Astrocyte (in vitro differentiated cells and primary cell): ENCODE results near the gene PPP2R5C. TPM values are rescaled to one million over a fixed set of nuclear protein-coding genes. Genes with fewer than 3 reads are reported as not detected.

Source experiments
- DNase-seq: peaks from one replicate; pipeline ENCODE4 v3.0.0-alpha.2; 2010; ENCODE audit warnings: low read depth
- FAIRE-seq: peaks from 2 replicates; lab custom pipeline; 2011; peaks lifted over from hg19 to GRCh38; lab: Jason Lieb, UNC
- H2AFZ ChIP-seq: 2 replicates; pipeline ENCODE4 v1.6.0; 2012; ENCODE audit warnings: low read depth, low read length, inconsistent platforms
- H3K27ac ChIP-seq: 2 replicates; pipeline ENCODE4 v1.5.1; 2011; ENCODE audit warnings: low read depth, low read length, inconsistent platforms
- H3K27me3 ChIP-seq: 2 replicates; pipeline ENCODE4 v1.6.0; 2011; ENCODE audit warnings: low read length, inconsistent platforms; ENCODE audit not compliant: insufficient read depth
- H3K36me3 ChIP-seq: 2 replicates; pipeline ENCODE4 v1.5.1; 2011; ENCODE audit warnings: low read length, inconsistent platforms; ENCODE audit not compliant: insufficient read depth
- H3K4me1 ChIP-seq: 2 replicates; pipeline ENCODE4 v1.5.1; 2011; ENCODE audit warnings: low read length, inconsistent platforms; ENCODE audit not compliant: insufficient read depth
- H3K4me2 ChIP-seq: 2 replicates; pipeline ENCODE4 v1.6.0; 2012; ENCODE audit warnings: low read length, inconsistent platforms
- H3K4me3 ChIP-seq: 2 replicates; pipeline ENCODE4 v1.5.1; 2011; ENCODE audit warnings: low read depth, mild to moderate bottlenecking, low read length, inconsistent platforms; ENCODE audit not compliant: insufficient read depth
- H3K79me2 ChIP-seq: 2 replicates; pipeline ENCODE4 v1.6.0; 2012; ENCODE audit warnings: mild to moderate bottlenecking, low read length, inconsistent platforms; ENCODE audit not compliant: insufficient read depth
- H3K9ac ChIP-seq: 2 replicates; pipeline ENCODE4 v1.6.0; 2012; ENCODE audit warnings: mild to moderate bottlenecking, low read length, inconsistent platforms
- H3K9me3 ChIP-seq: 2 replicates; pipeline ENCODE4 v1.5.1; 2012; ENCODE audit warnings: low read depth, mild to moderate bottlenecking, low read length, inconsistent platforms; ENCODE audit not compliant: insufficient read depth
- H4K20me1 ChIP-seq: 2 replicates; pipeline ENCODE4 v1.6.0; 2012; ENCODE audit warnings: low read length, inconsistent platforms; ENCODE audit not compliant: insufficient read depth
- H3K27ac Mint-ChIP-seq: one replicate; pipeline ENCODE4 v1.8.0; 2021; ENCODE audit warnings: mild to moderate bottlenecking, mixed read lengths; ENCODE audit not compliant: unreplicated experiment
- H3K27me3 Mint-ChIP-seq: one replicate; pipeline ENCODE4 v1.8.0; 2021; ENCODE audit warnings: low read depth, mixed read lengths; ENCODE audit not compliant: unreplicated experiment
- H3K36me3 Mint-ChIP-seq: one replicate; pipeline ENCODE4 v1.8.0; 2021; ENCODE audit warnings: low read depth, mixed read lengths; ENCODE audit not compliant: unreplicated experiment
- H3K4me1 Mint-ChIP-seq: one replicate; pipeline ENCODE4 v1.8.0; 2021; ENCODE audit warnings: low read depth, mixed read lengths; ENCODE audit not compliant: unreplicated experiment
- H3K4me3 Mint-ChIP-seq: one replicate; pipeline ENCODE4 v1.8.0; 2021; ENCODE audit warnings: mild to moderate bottlenecking, moderate library complexity, mixed read lengths; ENCODE audit not compliant: unreplicated experiment
- H3K9me3 Mint-ChIP-seq: one replicate; pipeline ENCODE4 v1.8.0; 2021; ENCODE audit warnings: mild to moderate bottlenecking, mixed read lengths; ENCODE audit not compliant: unreplicated experiment
- CTCF ChIP-seq: IDR thresholded peaks from 2 replicates; pipeline ENCODE4 v1.5.1; 2011; ENCODE audit warnings: low read depth, mild to moderate bottlenecking, inconsistent platforms, low read length, moderate library complexity; ENCODE audit not compliant: insufficient read depth
- EZH2 ChIP-seq: IDR thresholded peaks from 2 replicates; pipeline ENCODE4 v1.6.1; 2012; ENCODE audit warnings: mild to moderate bottlenecking, low read length, inconsistent platforms; ENCODE audit not compliant: insufficient read depth
- total RNA-seq: library from RNA; stranded (reverse); gene quantifications from 2 replicates; pipeline ENCODE4 v1.2.1, GENCODE V29; 2021

PPP2R5C gene
- total RNA-seq, 1 donor from 2014 or later = 102 TPM

- Histone ChIP-seq H3K79me2 (peaks cover 98% of the 10 kb centered on the region), H3K4me1 (no peaks in the 10 kb centered on the region), H2AFZ (no peak overlapping the region), H3K9me3 (no peaks in the 10 kb centered on the region), H3K4me2 (peak overlapping the region; percentile 19), H4K20me1 (peaks cover 86% of the 10 kb centered on the region), H3K9ac (no peak overlapping the region), H3K27ac (no peak overlapping the region), H3K27me3 (no peaks in the 10 kb centered on the region), H3K4me3 (no peak overlapping the region), H3K36me3 (peaks cover 5% of the 10 kb centered on the region)
- no peak for FAIRE-seq
- Mint-ChIP-seq H3K27ac (no peak overlapping the region), H3K4me1 (peaks cover 24% of the 10 kb centered on the region), H3K27me3 (no peaks in the 10 kb centered on the region), H3K36me3 (peaks cover 13% of the 10 kb centered on the region), H3K4me3 (no peak overlapping the region), H3K9me3 (no peaks in the 10 kb centered on the region)
- DNase-seq = no peak
- no peak for TF ChIP-seq CTCF
- TF ChIP-seq EZH2 = no peak
These were observed 61.6 kb downstream of the PPP2R5C start for GRCh38 chr14:101823066-101823465.

GRCh38 chr14:101823511-101824120 is 62.1 kb downstream of the PPP2R5C start:
- no peak overlapping the region for H3K4me3 Mint-ChIP-seq
- no peak for FAIRE-seq

More at GRCh38 chr14:101823511-101824120, 62.1 kb downstream of the PPP2R5C start:
- H3K27ac ChIP-seq = no peak overlapping the region
- H3K9me3 Mint-ChIP-seq = no peaks in the 10 kb centered on the region
- no peaks in the 10 kb centered on the region for H3K27me3 Mint-ChIP-seq
- no peak for TF ChIP-seq EZH2
- TF ChIP-seq CTCF = no peak
- H4K20me1 ChIP-seq = peaks cover 85% of the 10 kb centered on the region
- peaks cover 5% of the 10 kb centered on the region for H3K36me3 ChIP-seq
- no peaks in the 10 kb centered on the region for H3K9me3 ChIP-seq
- peaks cover 98% of the 10 kb centered on the region for H3K79me2 ChIP-seq
- no peak overlapping the region for H3K27ac Mint-ChIP-seq
- H3K4me1 Mint-ChIP-seq = peaks cover 23% of the 10 kb centered on the region
- no peak for DNase-seq
- no peaks in the 10 kb centered on the region for H3K27me3 ChIP-seq
- no peak overlapping the region for H3K4me3 ChIP-seq
- peak overlapping the region; percentile 19 for H3K4me2 ChIP-seq
- no peaks in the 10 kb centered on the region for H3K4me1 ChIP-seq
- no peak overlapping the region for H3K9ac ChIP-seq
- H2AFZ ChIP-seq = no peak overlapping the region
- H3K36me3 Mint-ChIP-seq = peaks cover 13% of the 10 kb centered on the region
